Neuron (in vitro differentiated cells): ENCODE data around the gene COQ10B.
A peak's percentile ranks its signal among the peaks of the same experiment; 100 is the strongest.
"Not testable (repeated sequence)": the region's sequence is repeated elsewhere in the genome, so short reads cannot be mapped to it uniquely, and the experiment has no call there.

Experiments
- H2AFZ ChIP-seq: one replicate; pipeline ENCODE4 v1.6.1; 2013; ENCODE audit warnings: low read depth, mild to moderate bottlenecking, inconsistent platforms, low read length, moderate library complexity
- H3K27me3 ChIP-seq: one replicate; pipeline ENCODE4 v1.6.1; 2013; ENCODE audit warnings: low read length; ENCODE audit not compliant: insufficient read depth
- H3K36me3 ChIP-seq: one replicate; pipeline ENCODE4 v1.6.1; 2013; ENCODE audit warnings: low read length; ENCODE audit not compliant: insufficient read depth
- H3K4me1 ChIP-seq: one replicate; pipeline ENCODE4 v1.6.1; 2013; ENCODE audit warnings: low read length; ENCODE audit not compliant: insufficient read depth
- H3K4me3 ChIP-seq: 2 replicates; pipeline ENCODE4 v1.5.1; 2013; ENCODE audit warnings: mild to moderate bottlenecking, low read length, moderate library complexity
- H3K9me3 ChIP-seq: one replicate; pipeline ENCODE4 v1.6.1; 2013; ENCODE audit warnings: low read length

The COQ10B gene

DNA sequence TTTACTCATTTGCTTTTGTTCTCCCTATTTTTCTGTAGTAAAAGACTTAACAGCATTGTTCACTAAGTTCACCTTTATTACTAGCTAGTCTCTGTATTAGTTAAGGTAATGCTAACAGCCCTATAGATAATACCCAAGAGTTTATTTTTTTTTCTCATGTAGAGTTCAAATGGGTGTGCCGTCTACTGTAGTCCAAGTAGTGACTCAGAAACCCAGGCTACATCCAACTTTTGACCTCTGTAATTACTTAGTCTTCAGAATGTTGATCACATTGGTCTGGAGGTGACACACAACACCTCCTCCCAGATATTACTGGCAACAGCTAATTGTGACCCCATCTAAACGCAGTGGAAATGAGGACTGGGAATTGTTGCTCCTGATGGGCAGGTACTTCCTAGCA is 7.7 kb downstream of the COQ10B start:
- Histone ChIP-seq H2AFZ (no peak overlapping the region), H3K9me3 (no peaks in the 10 kb centered on the region), H3K4me1 (no peaks in the 10 kb centered on the region), H3K4me3 (no peak overlapping the region), H3K36me3 (peaks cover 25% of the 10 kb centered on the region), H3K27me3 (no peaks in the 10 kb centered on the region)

DNA sequence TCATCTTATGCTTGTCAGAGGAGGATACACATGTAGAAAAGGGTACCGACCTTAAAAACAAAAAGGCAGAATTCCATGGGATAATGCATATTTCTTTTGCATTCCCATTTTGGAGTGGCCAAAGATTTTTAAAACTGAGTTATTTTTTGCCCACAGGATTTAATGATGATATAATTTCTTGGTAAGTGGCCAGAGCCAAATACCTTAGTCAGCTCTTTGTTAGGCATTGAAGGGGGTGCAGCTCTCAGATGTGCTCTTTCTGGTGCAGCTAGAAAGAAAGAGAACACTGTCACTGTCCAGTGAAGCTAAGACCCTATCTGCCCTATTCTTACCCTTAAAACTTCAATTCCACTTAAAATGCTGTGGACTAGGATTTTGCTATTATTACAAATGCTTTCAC is 10.8 kb downstream of the COQ10B start:
- Histone ChIP-seq H3K9me3 (no peaks in the 10 kb centered on the region), H3K36me3 (peaks cover 32% of the 10 kb centered on the region), H3K27me3 (no peaks in the 10 kb centered on the region), H2AFZ (no peak overlapping the region), H3K4me3 (no peak overlapping the region), H3K4me1 (no peaks in the 10 kb centered on the region)

DNA sequence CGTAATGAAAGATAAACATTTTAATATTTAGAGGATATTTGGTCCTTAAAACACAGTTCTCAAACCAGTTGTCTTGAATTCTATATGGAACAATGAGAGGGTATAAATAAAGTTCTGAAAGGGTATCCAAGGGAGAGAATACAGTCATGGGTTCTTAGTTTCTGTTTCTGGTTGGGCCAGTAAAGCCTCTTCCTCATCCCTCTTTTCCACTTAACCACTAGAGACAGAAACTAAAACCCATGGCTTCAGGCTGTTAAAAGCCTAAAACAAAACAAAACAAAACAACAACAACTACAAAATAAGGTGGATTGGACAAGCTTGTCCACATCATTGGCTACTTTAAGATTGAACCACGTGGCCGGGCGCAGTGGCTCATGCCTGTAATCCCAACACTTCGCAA is 18.8 kb downstream of the COQ10B start:
- Histone ChIP-seq H3K36me3 (peaks cover 33% of the 10 kb centered on the region), H3K4me3 (no peak overlapping the region), H3K9me3 (no peaks in the 10 kb centered on the region), H2AFZ (no peak overlapping the region), H3K4me1 (no peaks in the 10 kb centered on the region), H3K27me3 (no peaks in the 10 kb centered on the region)

DNA sequence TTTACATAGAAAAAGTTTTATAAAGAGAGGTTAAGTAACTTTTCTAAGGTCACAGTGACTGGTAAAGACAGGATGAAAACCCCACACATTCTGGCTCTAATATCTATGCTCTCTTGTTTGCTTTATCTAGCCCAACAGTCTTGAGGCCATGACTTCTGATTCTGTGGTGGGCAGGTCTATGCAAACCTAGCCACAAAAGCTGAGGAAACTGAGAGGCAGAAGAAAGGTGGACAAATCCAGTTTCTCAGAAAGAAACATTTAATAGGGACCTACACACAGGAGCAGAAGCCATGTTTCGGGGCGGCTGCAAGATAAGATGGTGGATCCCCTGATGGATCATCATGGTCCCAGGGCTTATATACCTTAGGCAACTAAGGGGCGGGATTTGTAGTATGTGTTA is 24.4 kb downstream of the COQ10B start:
- H3K27me3 ChIP-seq = no peaks in the 10 kb centered on the region
- peaks cover 21% of the 10 kb centered on the region for H3K36me3 ChIP-seq
- no peak overlapping the region for H2AFZ ChIP-seq
- no peak overlapping the region for H3K4me3 ChIP-seq
- no peaks in the 10 kb centered on the region for H3K4me1 ChIP-seq
- no peaks in the 10 kb centered on the region for H3K9me3 ChIP-seq

DNA sequence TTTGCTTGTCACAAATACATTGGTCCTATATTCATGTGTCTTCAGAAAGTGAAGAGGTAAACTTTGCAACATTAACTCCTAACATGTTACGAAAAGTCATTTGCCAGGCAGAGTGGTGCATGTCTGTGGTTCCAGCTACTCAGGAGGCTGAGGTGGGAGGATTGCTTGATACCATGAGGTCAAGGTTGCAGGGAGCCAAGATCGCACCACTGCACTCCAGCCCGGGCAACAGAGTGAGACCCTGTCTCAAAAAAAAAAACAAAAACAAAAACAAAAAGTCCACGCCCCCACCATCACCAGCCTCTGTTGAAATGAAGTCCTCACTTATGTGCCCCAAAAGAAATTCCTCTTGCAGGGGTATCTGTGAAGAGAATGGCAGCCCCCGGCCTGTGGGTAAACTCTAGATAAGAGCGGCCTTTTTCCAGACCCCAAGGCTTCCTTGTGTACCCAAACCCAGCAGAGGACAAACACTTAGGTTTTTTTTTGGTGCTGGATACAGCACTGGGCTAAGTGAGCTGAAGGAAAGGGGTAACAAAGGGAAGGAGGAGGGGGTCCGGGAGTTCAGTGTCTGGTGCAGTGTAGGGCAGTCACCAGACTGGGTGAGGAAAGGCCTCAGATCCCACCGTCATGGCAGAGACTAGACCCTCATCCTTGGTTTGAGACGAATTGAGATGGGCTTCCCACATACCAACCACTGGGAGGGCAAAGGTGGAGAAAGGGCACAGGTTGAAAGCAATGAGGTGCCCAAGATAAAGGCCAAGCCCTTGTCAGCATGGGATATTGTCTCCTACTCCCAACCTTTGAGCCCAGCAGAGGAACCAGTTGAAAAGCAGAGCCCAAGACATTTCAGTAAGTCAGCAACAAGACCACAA is 27.0 kb downstream of the COQ10B start:
- Histone ChIP-seq H3K36me3 (peaks cover 17% of the 10 kb centered on the region), H2AFZ (no peak overlapping the region), H3K27me3 (no peaks in the 10 kb centered on the region), H3K4me1 (no peaks in the 10 kb centered on the region), H3K9me3 (no peaks in the 10 kb centered on the region), H3K4me3 (no peak overlapping the region)

DNA sequence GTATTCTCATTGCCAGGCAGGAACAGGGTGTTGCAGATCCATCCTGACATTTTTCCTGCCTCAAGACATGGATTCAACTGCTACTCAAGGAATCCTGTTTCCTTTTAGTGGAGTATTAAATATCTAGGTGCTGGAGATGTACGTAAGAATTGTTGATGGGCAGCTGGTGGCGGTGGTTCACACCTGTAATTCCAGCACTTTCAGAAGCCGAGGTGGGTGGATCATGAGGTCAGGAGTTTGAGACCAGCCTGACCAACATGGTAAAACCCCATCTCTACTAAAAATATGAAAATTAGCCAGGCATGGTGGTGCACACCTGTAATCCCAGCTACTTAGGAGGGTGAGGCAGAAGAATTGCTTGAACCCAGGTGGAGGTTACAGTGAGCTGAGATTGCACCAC is 30.9 kb downstream of the COQ10B start:
- H3K27me3 ChIP-seq, H3K9me3 ChIP-seq, H3K4me1 ChIP-seq, H3K4me3 ChIP-seq, H2AFZ ChIP-seq: not testable (repeated sequence)
- H3K36me3 ChIP-seq = peaks cover 40% of the 10 kb centered on the region

DNA sequence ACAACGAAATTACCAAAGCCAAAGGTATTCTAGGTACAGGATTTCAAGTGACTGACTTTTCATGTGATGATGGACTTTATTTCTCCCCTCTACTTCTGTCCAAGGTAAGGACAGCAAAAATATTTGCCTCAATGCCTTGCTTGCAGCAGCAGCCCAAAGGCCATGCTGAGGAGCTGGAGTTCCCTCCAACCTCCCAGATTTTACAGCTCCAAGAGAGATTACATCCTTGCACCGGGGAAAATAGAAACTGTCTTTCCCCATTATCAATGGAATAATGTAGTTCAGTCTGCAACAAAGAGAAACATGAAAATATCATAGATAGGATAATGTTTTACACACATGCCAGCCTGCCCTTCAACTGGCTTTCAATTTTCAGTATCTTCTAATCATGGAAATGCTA is 32.8 kb downstream of the COQ10B start:
- Histone ChIP-seq H3K4me1 (no peaks in the 10 kb centered on the region), H3K36me3 (peaks cover 57% of the 10 kb centered on the region)

DNA sequence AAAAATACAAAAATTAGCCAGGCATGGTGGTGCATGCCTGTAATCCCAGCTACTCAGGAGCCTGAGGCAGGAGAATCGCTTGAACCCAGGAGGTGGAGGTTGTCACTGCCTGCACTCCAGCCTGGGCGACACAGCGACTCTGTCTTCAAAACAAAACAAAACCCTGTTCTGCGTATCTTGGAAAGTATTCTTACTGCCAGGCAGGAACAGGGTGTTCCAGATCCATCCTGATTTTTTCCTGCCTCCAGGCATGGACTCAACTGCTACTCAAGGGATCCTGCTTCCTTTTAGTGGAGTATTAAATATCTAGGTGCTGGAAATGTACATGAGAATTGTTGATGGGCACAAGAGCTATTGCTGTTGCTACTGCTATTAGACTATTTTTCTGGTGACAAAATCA is 34.0 kb downstream of the COQ10B start:
- H3K27me3 ChIP-seq = no peaks in the 10 kb centered on the region
- H3K36me3 ChIP-seq = peaks cover 70% of the 10 kb centered on the region
- H3K4me3 ChIP-seq = no peak overlapping the region
- no peak overlapping the region for H2AFZ ChIP-seq
- H3K4me1 ChIP-seq = no peaks in the 10 kb centered on the region
- H3K9me3 ChIP-seq = no peaks in the 10 kb centered on the region

More for the DNA sequence above, 32.8 kb downstream of the COQ10B start:
- H3K9me3 ChIP-seq = no peaks in the 10 kb centered on the region
- H3K27me3 ChIP-seq = no peaks in the 10 kb centered on the region
- no peak overlapping the region for H3K4me3 ChIP-seq
- H2AFZ ChIP-seq = no peak overlapping the region

DNA sequence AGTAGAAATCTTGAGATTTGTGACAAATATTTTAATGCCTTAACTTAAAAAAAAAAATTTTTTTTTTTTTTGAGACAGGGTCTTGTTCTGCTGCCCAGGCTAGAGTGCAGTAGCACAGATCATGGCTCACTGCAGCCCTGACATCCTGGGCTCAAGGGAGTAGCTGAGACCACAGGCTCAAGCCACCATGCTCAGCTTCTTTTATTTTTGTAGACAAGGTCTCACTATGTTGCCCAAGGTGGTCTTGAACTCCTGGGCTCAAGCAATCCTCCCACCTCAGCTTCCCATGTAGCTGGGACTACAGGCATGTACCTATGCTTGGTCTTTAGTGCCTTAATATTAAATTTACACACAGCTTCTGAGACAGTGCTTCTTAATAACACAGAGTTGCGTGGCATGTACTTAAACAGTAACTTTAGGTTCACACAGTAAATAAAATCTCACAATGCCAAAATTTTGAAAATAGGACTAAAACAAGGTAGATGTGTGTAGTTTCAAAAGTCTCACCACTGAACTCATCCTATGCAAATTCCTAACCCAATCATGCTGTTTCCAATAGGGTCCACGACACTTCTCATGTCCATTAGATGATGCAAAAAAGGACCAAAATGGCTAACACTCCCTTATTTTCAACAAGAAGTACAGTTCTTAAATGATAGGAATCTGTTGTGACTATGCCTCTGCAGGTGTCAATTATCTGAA is 42.2 kb downstream of the COQ10B start:
- Histone ChIP-seq H3K36me3 (peaks cover 70% of the 10 kb centered on the region), H3K9me3 (no peaks in the 10 kb centered on the region)

DNA sequence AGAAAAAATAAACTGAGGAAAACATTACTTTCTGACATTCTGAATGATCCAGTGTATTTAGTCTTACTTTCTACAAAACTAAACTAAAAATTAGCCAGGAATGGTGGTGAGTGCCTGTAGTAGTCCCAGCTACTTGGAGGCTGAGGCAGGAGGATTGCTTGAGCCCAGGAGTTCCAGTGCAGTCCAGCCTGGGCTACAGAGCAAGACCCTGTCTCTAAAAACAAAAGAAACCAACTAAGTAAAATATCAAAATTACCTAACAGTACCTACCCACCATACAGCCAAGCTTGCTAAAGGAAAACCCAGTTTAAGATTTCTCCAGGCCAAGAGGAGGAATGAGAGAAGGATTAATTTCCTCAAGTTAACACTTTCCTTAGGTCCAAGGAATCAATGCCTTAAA is 43.3 kb downstream of the COQ10B start:
- no peak overlapping the region for H2AFZ ChIP-seq
- no peaks in the 10 kb centered on the region for H3K27me3 ChIP-seq
- H3K9me3 ChIP-seq = no peaks in the 10 kb centered on the region
- H3K4me1 ChIP-seq = peaks cover 26% of the 10 kb centered on the region
- peaks cover 63% of the 10 kb centered on the region for H3K36me3 ChIP-seq
- peak overlapping the region; percentile 99 for H3K4me3 ChIP-seq

More for the DNA sequence above, 42.2 kb downstream of the COQ10B start:
- Histone ChIP-seq H3K4me1 (peaks cover 24% of the 10 kb centered on the region), H3K27me3 (no peaks in the 10 kb centered on the region), H3K4me3 (no peak overlapping the region), H2AFZ (no peak overlapping the region)

DNA sequence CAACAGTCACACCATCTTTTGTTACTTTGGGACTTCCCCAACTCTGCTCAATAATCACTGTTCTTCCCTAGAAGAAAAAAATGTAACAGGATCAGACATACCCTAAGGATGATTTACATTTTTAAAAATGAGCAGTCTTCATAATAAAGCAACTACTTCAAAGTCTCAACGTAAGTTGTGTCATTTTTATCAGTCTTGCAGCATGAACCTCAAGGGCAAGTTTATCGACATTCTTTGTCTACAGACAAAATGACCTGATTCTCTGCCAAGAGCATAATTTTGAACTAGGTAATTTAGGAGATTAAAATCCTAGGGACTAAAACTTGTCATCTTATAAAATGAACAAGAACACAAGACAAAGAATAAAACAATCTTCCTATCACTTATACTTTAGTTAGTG is 44.0 kb downstream of the COQ10B start:
- no peak overlapping the region for H2AFZ ChIP-seq
- H3K9me3 ChIP-seq = no peaks in the 10 kb centered on the region
- H3K36me3 ChIP-seq = peaks cover 62% of the 10 kb centered on the region
- H3K27me3 ChIP-seq = no peaks in the 10 kb centered on the region
- H3K4me3 ChIP-seq = peak overlapping the region; percentile 99
- peaks cover 32% of the 10 kb centered on the region for H3K4me1 ChIP-seq

DNA sequence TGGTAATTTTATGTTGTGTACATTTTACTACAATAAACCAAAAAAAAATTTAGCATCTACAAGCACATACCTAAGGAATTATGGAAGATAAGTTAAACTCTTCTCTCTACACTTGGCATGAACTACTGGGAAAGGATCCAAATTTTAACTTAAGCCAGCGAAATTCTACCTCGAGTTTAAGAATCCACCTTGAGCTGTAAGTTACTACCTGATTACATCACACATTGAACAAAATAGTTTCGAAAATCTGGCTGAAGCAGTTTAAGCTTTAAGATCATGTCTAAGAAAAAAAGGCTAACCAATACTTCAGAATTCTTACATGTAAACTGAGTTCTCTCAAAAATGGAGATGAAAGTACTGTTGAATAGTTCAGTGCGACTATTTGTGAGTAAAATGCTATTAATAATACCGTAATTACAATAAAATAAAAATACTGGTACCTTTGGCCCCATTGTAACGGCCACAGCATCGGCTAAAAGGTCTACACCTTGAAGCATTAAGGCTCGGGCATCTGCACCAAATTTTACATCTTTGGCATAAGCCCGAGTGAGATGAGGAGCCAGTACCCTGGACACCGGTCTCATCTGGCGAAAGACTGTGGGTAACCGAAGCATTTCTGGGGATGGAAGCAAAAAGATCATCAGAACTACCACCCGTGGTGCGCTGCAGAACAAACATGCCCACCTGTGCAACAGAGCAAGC is 45.0 kb downstream of the COQ10B start:
- Histone ChIP-seq H3K36me3 (peaks cover 64% of the 10 kb centered on the region), H3K9me3 (no peaks in the 10 kb centered on the region), H3K4me1 (peaks cover 32% of the 10 kb centered on the region)

DNA sequence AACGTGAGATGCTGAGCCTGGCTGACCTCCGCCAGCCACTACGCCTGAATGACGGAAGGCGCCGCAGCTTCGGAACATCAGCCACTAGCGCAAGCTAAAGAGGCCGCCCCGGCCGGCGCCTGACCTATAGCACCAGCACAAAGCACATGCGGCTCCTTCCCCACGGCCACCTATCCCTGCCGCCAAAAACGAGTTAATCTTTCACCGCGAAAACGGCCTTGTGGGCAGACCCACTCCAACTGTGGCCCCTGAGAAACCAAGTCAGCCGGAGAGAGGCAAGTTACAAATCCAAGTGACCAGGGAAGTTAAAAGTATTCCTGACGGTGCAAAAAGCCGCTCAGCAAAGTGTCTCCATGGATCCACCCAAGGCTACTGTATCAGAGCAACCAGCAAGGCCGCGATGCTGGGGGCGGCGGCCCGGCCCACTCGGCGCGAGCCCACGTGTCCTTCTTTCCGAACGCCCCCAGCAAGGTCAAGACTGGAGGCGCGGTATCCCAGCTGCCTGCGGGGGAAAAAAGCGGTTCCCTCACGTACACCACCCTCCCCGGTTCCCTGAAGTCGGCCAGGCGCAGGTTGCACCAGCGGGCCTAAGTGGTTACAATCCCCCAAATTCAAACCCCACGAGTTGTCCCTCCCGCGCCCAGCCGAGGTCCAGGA is 45.7 kb downstream of the COQ10B start:
- Histone ChIP-seq H3K9me3 (no peaks in the 10 kb centered on the region), H3K36me3 (peaks cover 64% of the 10 kb centered on the region), H3K4me3 (peak overlapping the region; percentile 99), H2AFZ (no peak overlapping the region), H3K27me3 (no peaks in the 10 kb centered on the region), H3K4me1 (peaks cover 32% of the 10 kb centered on the region)

More for the DNA sequence above, 45.0 kb downstream of the COQ10B start:
- H3K27me3 ChIP-seq = no peaks in the 10 kb centered on the region
- peak overlapping the region; percentile 99 for H3K4me3 ChIP-seq
- H2AFZ ChIP-seq = no peak overlapping the region
